HG02870 (cell line): ENCODE measurements around the gene LRRC57.

Experiments
- ATAC-seq: cut with Tn5 transposase; IDR thresholded peaks from one replicate; pipeline ENCODE4 v1.9.1; 2021; ENCODE audit warnings: mild to moderate bottlenecking, moderate library complexity; ENCODE audit not compliant: unreplicated experiment

LRRC57 gene

GRCh38 chr15:42493679-42494078 lies 54.9 kb downstream of the LRRC57 start:
- no peak for ATAC-seq

- ATAC-seq, result no peak
These were observed 56.9 kb downstream of the LRRC57 start for GRCh38 chr15:42491539-42492225.

GRCh38 chr15:42490671-42491538 lies 57.7 kb downstream of the LRRC57 start, which contains the start of gene ZNF106:
Gene ZNF106, minus strand, starts transcription at chr15:42491141. Its CDS starts 18,852 bp downstream, at chr15:42472289.
- ATAC-seq, result peak; percentile 39

- no peak for ATAC-seq
These were observed 58.3 kb downstream of the LRRC57 start for GRCh38 chr15:42490291-42490670.
